ENCODE results near the gene HDAC10.

DNA sequence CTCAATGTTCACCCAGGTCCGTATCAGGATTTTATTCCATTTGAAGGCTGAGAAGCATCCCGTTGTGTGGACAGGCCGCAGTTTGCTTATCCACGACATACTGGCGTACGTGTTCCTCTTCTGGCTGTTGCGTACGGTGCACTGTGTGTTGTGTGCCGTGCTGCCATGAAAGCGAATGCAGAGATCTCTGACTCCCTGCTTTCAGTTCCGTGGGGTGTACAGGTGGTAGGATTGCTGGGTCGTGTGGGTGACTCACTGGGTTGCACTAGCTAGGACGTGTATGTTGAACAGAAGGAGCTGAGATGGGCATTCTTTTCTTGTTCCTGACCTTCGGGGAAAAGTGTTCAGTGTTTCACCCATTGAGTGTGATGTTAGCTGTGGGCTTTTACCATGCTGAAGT is 39.9 kb downstream of the HDAC10 start:
- no peak for TF ChIP-seq POLR2A (IDR thresholded peaks at IDR 0.05)
- TF ChIP-seq, protein P1, sequence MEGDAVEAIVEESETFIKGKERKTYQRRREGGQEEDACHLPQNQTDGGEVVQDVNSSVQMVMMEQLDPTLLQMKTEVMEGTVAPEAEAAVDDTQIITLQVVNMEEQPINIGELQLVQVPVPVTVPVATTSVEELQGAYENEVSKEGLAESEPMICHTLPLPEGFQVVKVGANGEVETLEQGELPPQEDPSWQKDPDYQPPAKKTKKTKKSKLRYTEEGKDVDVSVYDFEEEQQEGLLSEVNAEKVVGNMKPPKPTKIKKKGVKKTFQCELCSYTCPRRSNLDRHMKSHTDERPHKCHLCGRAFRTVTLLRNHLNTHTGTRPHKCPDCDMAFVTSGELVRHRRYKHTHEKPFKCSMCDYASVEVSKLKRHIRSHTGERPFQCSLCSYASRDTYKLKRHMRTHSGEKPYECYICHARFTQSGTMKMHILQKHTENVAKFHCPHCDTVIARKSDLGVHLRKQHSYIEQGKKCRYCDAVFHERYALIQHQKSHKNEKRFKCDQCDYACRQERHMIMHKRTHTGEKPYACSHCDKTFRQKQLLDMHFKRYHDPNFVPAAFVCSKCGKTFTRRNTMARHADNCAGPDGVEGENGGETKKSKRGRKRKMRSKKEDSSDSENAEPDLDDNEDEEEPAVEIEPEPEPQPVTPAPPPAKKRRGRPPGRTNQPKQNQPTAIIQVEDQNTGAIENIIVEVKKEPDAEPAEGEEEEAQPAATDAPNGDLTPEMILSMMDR (IDR thresholded peaks at IDR 0.05) = no peak

Data from thyroid gland (tissue), 4 donors.